Natural killer cell (primary cell): ENCODE measurements around the gene BSG. TPM values are rescaled to one million over a fixed set of nuclear protein-coding genes. Genes with fewer than 3 reads are reported as not detected.
A peak's percentile ranks its signal among the peaks of the same experiment; 100 is the strongest.

Source experiments
- ATAC-seq, 3 donors: fragments of 150-1000 bp in 2 of 3; fragments of 200-7000 bp in 1 of 3; cut with Tn5 transposase; 1 replicate in 1 of 3; 2 replicates in 2 of 3; pipeline ENCODE4 v1.10.0; 2021; ENCODE audit warnings: mild to moderate bottlenecking in 2 of 3, moderate library complexity in 2 of 3
- DNase-seq, 2 donors: peaks; one replicate each; pipeline versions ENCODE4 v3.0.0 to v3.0.0-alpha.2; 2013 to 2021; ENCODE audit warnings: mixed read lengths in 1 of 2
- H3K27ac ChIP-seq: one replicate; pipeline ENCODE4 v1.5.1; 2013; ENCODE audit warnings: mild to moderate bottlenecking, low read length
- H3K27me3 ChIP-seq: one replicate; pipeline ENCODE4 v1.6.1; 2013; ENCODE audit warnings: low read length; ENCODE audit not compliant: control insufficient read depth, insufficient read depth
- H3K36me3 ChIP-seq: one replicate; pipeline ENCODE4 v1.6.1; 2013; ENCODE audit warnings: low read length; ENCODE audit not compliant: control insufficient read depth, insufficient read depth
- H3K4me1 ChIP-seq: one replicate; pipeline ENCODE4 v1.6.1; 2013; ENCODE audit warnings: low read length; ENCODE audit not compliant: control insufficient read depth, insufficient read depth
- H3K4me3 ChIP-seq: one replicate; pipeline ENCODE4 v1.5.1; 2013; ENCODE audit warnings: low read length
- H3K9me3 ChIP-seq: one replicate; pipeline ENCODE4 v1.6.1; 2013; ENCODE audit warnings: low read length; ENCODE audit not compliant: control insufficient read depth, insufficient read depth
- H3K27ac Mint-ChIP-seq, 2 donors: one replicate each; pipeline ENCODE4 v1.8.0; 2022; ENCODE audit warnings: mild to moderate bottlenecking in 2 of 2, mixed read lengths in 2 of 2, moderate library complexity in 1 of 2
- H3K27me3 Mint-ChIP-seq, 2 donors: one replicate each; pipeline ENCODE4 v1.8.0; 2022; ENCODE audit warnings: low read depth in 2 of 2, mixed read lengths in 2 of 2
- H3K36me3 Mint-ChIP-seq: one replicate; pipeline ENCODE4 v1.8.0; 2022; ENCODE audit warnings: mixed read lengths
- H3K4me1 Mint-ChIP-seq, 2 donors: one replicate each; pipeline ENCODE4 v1.8.0; 2022; ENCODE audit warnings: mixed read lengths in 2 of 2
- H3K4me3 Mint-ChIP-seq: one replicate; pipeline ENCODE4 v1.8.0; 2022; ENCODE audit warnings: mild to moderate bottlenecking, moderate library complexity, mixed read lengths
- H3K9me3 Mint-ChIP-seq, 2 donors: one replicate each; pipeline ENCODE4 v1.8.0; 2022; ENCODE audit warnings: mixed read lengths in 2 of 2
- CTCF ChIP-seq: fragments of 200-600 bp; IDR thresholded peaks from one replicate; pipeline ENCODE4 v1.8.0; 2022; ENCODE audit warnings: antibody characterized with exemption
- WGBS: methylation state at CpG from one replicate; pipeline ENCODE4 v1.1.7; 2013; ENCODE audit warnings: missing lambda C conversion rate; ENCODE audit not compliant: insufficient coverage; 5-methylcytosine and 5-hydroxymethylcytosine counted together
- intact Hi-C: fragments of 100-400 bp; cut with micrococcal nuclease; formaldehyde crosslinking; loops from one replicate; pipeline ENCODE4 v1.14.2; 2022
- total RNA-seq, 4 donors: library from RNA; stranded (reverse); fragments of 120-200 nt in 1 of 4; gene quantifications; one replicate each; pipeline versions ENCODE4 v1.2.3 to v1.2.4, GENCODE V29; 2013 to 2022

Gene BSG
- total RNA-seq, 3 donors from 2014 or later (not counting 1 experiment from before 2014, with no cell fraction given), result 229 to 248 (median 236) TPM

- peaks cover 24% of the 10 kb centered on the region for H3K27me3 ChIP-seq
- H3K4me3 ChIP-seq, result no peak overlapping the region
- intact Hi-C loops, result no loop called here
- 1% methylated on average over 50 of the region's 50 CpGs for WGBS
- peaks cover 24% of the 10 kb centered on the region for H3K4me1 ChIP-seq
- Mint-ChIP-seq H3K27ac (no peak overlapping the region), H3K4me1 (peaks cover 0 to 6% of the 10 kb centered on the region in 2 donors), H3K27me3 (peaks cover 0 to 4% of the 10 kb centered on the region in 2 donors), H3K4me3 (peak overlapping the region; percentile 42), H3K36me3 (no peaks in the 10 kb centered on the region), H3K9me3 (no peaks in the 10 kb centered on the region)
- ATAC-seq (peak; percentile 45 to 61 (median 57)), DNase-seq (peak in 1 of 2 donors; percentile 66)
- H3K27ac ChIP-seq, result no peak overlapping the region
- H3K36me3 ChIP-seq, result no peaks in the 10 kb centered on the region
- TF ChIP-seq CTCF, result no peak
- H3K9me3 ChIP-seq, result no peaks in the 10 kb centered on the region
Measured at GRCh38 chr19:590396-590745, 18.0 kb downstream of the BSG start.

- Mint-ChIP-seq H3K27ac (no peak overlapping the region), H3K4me3 (no peak overlapping the region)
Measured at GRCh38 chr19:590750-591098, 18.3 kb downstream of the BSG start.

GRCh38 chr19:591099-591958, 18.9 kb downstream of the BSG start:
- WGBS, result 37% methylated on average over 75 of the region's 75 CpGs
- no peak for DNase-seq
- no peak for TF ChIP-seq CTCF

More at GRCh38 chr19:590750-591098, 18.3 kb downstream of the BSG start:
- peaks cover 24% of the 10 kb centered on the region for H3K4me1 ChIP-seq
- H3K27me3 ChIP-seq, result peaks cover 24% of the 10 kb centered on the region
- TF ChIP-seq CTCF, result no peak
- Mint-ChIP-seq H3K27me3 (peaks cover 0 to 4% of the 10 kb centered on the region in 2 donors), H3K4me1 (peaks cover 0 to 6% of the 10 kb centered on the region in 2 donors), H3K9me3 (no peaks in the 10 kb centered on the region), H3K36me3 (no peaks in the 10 kb centered on the region)
- 11% methylated on average over 39 of the region's 41 CpGs for WGBS
- no peak overlapping the region for H3K4me3 ChIP-seq
- no peaks in the 10 kb centered on the region for H3K9me3 ChIP-seq
- no peaks in the 10 kb centered on the region for H3K36me3 ChIP-seq
- DNase-seq (no peak), ATAC-seq (no peak)
- intact Hi-C loops, result no loop called here
- no peak overlapping the region for H3K27ac ChIP-seq

More at GRCh38 chr19:591099-591958, 18.9 kb downstream of the BSG start:
- peaks cover 0 to 6% of the 10 kb centered on the region in 2 donors for H3K4me1 Mint-ChIP-seq
- Histone ChIP-seq H3K4me3 (no peak overlapping the region), H3K9me3 (no peaks in the 10 kb centered on the region), H3K4me1 (peaks cover 24% of the 10 kb centered on the region), H3K27ac (no peak overlapping the region), H3K36me3 (no peaks in the 10 kb centered on the region), H3K27me3 (peaks cover 24% of the 10 kb centered on the region)
- no peaks in the 10 kb centered on the region for H3K9me3 Mint-ChIP-seq
- H3K27me3 Mint-ChIP-seq, result peaks cover 0 to 4% of the 10 kb centered on the region in 2 donors
- intact Hi-C loops, result no loop called here
- no peak for ATAC-seq
- H3K4me3 Mint-ChIP-seq, result peak overlapping the region; percentile 47
- H3K36me3 Mint-ChIP-seq, result no peaks in the 10 kb centered on the region
- H3K27ac Mint-ChIP-seq, result no peak overlapping the region
